GM23338 (cell line): ENCODE data around the gene SSH2. TPM values are rescaled to one million over a fixed set of nuclear protein-coding genes. Genes with fewer than 3 reads are reported as not detected.

Source experiments
- ATAC-seq: fragments of 200-7000 bp; cut with Tn5 transposase; 3 replicates; pipeline ENCODE4 v1.9.1; 2020
- DNase-seq: peaks from one replicate; pipeline ENCODE4 v3.0.0-alpha.2; 2015; ENCODE audit warnings: low spot score
- H2AFZ ChIP-seq: fragments of 200-600 bp; sonication (generic); 2 replicates; pipeline ENCODE4 v1.8.0; 2016; ENCODE audit warnings: antibody characterized with exemption, mild to moderate bottlenecking, moderate library complexity
- H3F3A ChIP-seq: fragments of 200-600 bp; sonication (generic); replicated peaks from 2 replicates; pipeline ENCODE4 v1.8.0; 2017; ENCODE audit warnings: antibody characterized with exemption, mixed run types, low read depth
- H3K27ac ChIP-seq: fragments of 200-600 bp; sonication (generic); 2 replicates; pipeline ENCODE4 v1.6.1; 2016; ENCODE audit warnings: low read depth
- H3K27me3 ChIP-seq: fragments of 200-600 bp; sonication (generic); 2 replicates; pipeline ENCODE4 v1.8.0; 2016; ENCODE audit warnings: mild to moderate bottlenecking, mixed run types, moderate library complexity; ENCODE audit not compliant: insufficient read depth
- H3K36me3 ChIP-seq: fragments of 200-600 bp; sonication (generic); 2 replicates; pipeline ENCODE4 v1.8.0; 2016; ENCODE audit warnings: mild to moderate bottlenecking; ENCODE audit not compliant: insufficient read depth
- H3K4me1 ChIP-seq: fragments of 200-600 bp; sonication (generic); 2 replicates; pipeline ENCODE4 v1.8.0; 2016; ENCODE audit warnings: mild to moderate bottlenecking, moderate library complexity; ENCODE audit not compliant: insufficient read depth
- H3K4me2 ChIP-seq: fragments of 200-600 bp; sonication (generic); 2 replicates; pipeline ENCODE4 v1.7.1; 2017; ENCODE audit warnings: mixed run types
- H3K4me3 ChIP-seq: fragments of 200-600 bp; sonication (generic); 2 replicates; pipeline ENCODE4 v1.6.1; 2016; ENCODE audit warnings: mixed run types
- H3K79me2 ChIP-seq: fragments of 200-600 bp; sonication (generic); replicated peaks from 2 replicates; pipeline ENCODE4 v1.8.0; 2017; ENCODE audit warnings: mild to moderate bottlenecking; ENCODE audit not compliant: insufficient read depth
- H3K9me2 ChIP-seq: fragments of 200-600 bp; sonication (generic); 2 replicates; pipeline ENCODE4 v1.8.0; 2017; ENCODE audit not compliant: insufficient read depth
- H4K20me1 ChIP-seq: fragments of 200-600 bp; sonication (generic); replicated peaks from 2 replicates; pipeline ENCODE4 v1.8.0; 2017; ENCODE audit warnings: mild to moderate bottlenecking; ENCODE audit not compliant: insufficient read depth
- H3K27ac Mint-ChIP-seq: 2 replicates; pipeline ENCODE4 v1.8.0; 2020; ENCODE audit warnings: inconsistent platforms, mild to moderate bottlenecking, moderate library complexity, mixed read lengths
- H3K27me3 Mint-ChIP-seq: 3 replicates; pipeline ENCODE4 v1.8.0; 2022; ENCODE audit warnings: low read depth, mild to moderate bottlenecking, moderate library complexity, mixed read lengths, inconsistent platforms; ENCODE audit not compliant: insufficient read depth, poor library complexity
- H3K36me3 Mint-ChIP-seq: 3 replicates; pipeline ENCODE4 v1.8.0; 2021; ENCODE audit warnings: low read depth, mild to moderate bottlenecking, inconsistent platforms, moderate library complexity, mixed read lengths
- H3K4me1 Mint-ChIP-seq: 3 replicates; pipeline ENCODE4 v1.8.0; 2020; ENCODE audit warnings: mild to moderate bottlenecking, inconsistent platforms, mixed read lengths
- H3K4me3 Mint-ChIP-seq: 3 replicates; pipeline ENCODE4 v1.8.0; 2021; ENCODE audit warnings: moderate library complexity, mild to moderate bottlenecking, inconsistent platforms, mixed read lengths
- H3K9me3 Mint-ChIP-seq: 3 replicates; pipeline ENCODE4 v1.8.0; 2020; ENCODE audit warnings: moderate library complexity, mild to moderate bottlenecking, inconsistent platforms, mixed read lengths
- CREB1 ChIP-seq: fragments of 250-450 bp; sonication (Bioruptor Pico); IDR thresholded peaks from 2 replicates; pipeline ENCODE4 v1.5.0; 2020; ENCODE audit warnings: low read depth, mild to moderate bottlenecking, moderate library complexity
- EZH2 ChIP-seq: fragments of 200-600 bp; sonication (generic); IDR thresholded peaks from one replicate; pipeline ENCODE4 v1.8.0; 2017; ENCODE audit warnings: antibody characterized with exemption, mild to moderate bottlenecking, low read depth; ENCODE audit not compliant: unreplicated experiment
- EZH2phosphoT487 ChIP-seq: fragments of 200-600 bp; sonication (generic); IDR thresholded peaks from one replicate; pipeline ENCODE4 v1.8.1; 2018; ENCODE audit warnings: antibody characterized with exemption; ENCODE audit not compliant: unreplicated experiment
- JUNB ChIP-seq: IDR thresholded peaks from one replicate; pipeline ENCODE4 v1.6.1; 2016; ENCODE audit warnings: antibody characterized with exemption; ENCODE audit not compliant: unreplicated experiment
- NANOG ChIP-seq: IDR thresholded peaks from 2 replicates; pipeline ENCODE4 v1.6.1; 2016; ENCODE audit warnings: antibody characterized with exemption, borderline replicate concordance
- POLR2AphosphoS5 ChIP-seq: IDR thresholded peaks from 2 replicates; pipeline ENCODE4 v1.6.1; 2016; ENCODE audit warnings: antibody characterized with exemption, low read depth
- STAT1 ChIP-seq: IDR thresholded peaks from one replicate; pipeline ENCODE4 v1.6.1; 2016; ENCODE audit warnings: antibody characterized with exemption; ENCODE audit not compliant: unreplicated experiment
- ZNF114 ChIP-seq: fragments of 250-450 bp; sonication (Bioruptor Pico); IDR thresholded peaks from 2 replicates; pipeline ENCODE4 v1.5.0; 2020; ENCODE audit warnings: mild to moderate bottlenecking, moderate library complexity
- ZNF331 ChIP-seq: fragments of 250-450 bp; sonication (Bioruptor Pico); IDR thresholded peaks from 2 replicates; pipeline ENCODE4 v1.5.0; 2020; ENCODE audit warnings: low read depth, mild to moderate bottlenecking, moderate library complexity
- polyA plus RNA-seq: library from polyadenylated mRNA; unstranded; fragments of >200 nt; fragmentation: Nextera tagmentation; extraction: Ambion mirVana; gene quantifications from 2 replicates; pipeline ENCODE4 v1.2.1, GENCODE V29; 2016
- total RNA-seq: library from RNA; depleted of rRNA; stranded (reverse); fragments of >200 nt; shearing (Covaris generic); gene quantifications from 2 replicates; pipeline ENCODE4 v1.2.3, GENCODE V29; 2014
- TF ChIP-seq, protein P1 (sequence below), 2 experiments: fragments of 200-600 bp in 1 of 2; sonication (generic) in 1 of 2; conservative IDR thresholded peaks; 2 replicates each; pipeline versions ENCODE4 v1.5.1 to v1.6.1; 2016 to 2017; ENCODE audit warnings: antibody characterized with exemption in 2 of 2, low read depth in 2 of 2, mild to moderate bottlenecking in 2 of 2, moderate library complexity in 1 of 2
- TF ChIP-seq, protein P2 (sequence below): IDR thresholded peaks from one replicate; pipeline ENCODE4 v1.6.1; 2018; ENCODE audit warnings: antibody characterized with exemption; ENCODE audit not compliant: unreplicated experiment
- TF ChIP-seq, protein P3 (sequence below): IDR thresholded peaks from 2 replicates; pipeline ENCODE4 v1.6.1; 2016; ENCODE audit warnings: antibody characterized with exemption
- TF ChIP-seq, protein P4 (sequence below): fragments of 250-450 bp; sonication (Bioruptor Pico); IDR thresholded peaks from 2 replicates; pipeline ENCODE4 v1.5.0; 2020; ENCODE audit warnings: mild to moderate bottlenecking, moderate library complexity

The SSH2 gene
- total and polyA plus RNA-seq, 2 experiments from 2014 or later, result 9.9 to 12.1 TPM

DNA sequence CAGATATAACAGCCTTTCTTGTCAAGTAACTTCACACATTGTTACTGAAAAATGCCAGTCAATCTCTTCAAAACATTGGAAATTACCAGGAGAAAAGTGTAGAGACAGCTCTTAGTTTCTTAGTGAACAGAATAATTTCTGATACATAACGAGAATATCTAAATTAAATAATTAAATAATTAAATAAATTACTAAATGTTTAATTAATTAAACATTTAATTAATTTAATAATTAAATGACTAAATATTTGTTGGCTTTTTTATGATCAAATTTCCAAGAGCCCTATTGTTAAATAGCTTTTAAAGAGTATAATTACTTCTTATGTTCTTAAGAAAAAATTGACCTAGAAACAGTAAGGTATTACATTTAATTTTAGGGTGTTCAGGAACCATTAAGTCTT is 129.6 kb downstream of the SSH2 start:
- H3K4me3 Mint-ChIP-seq, result no peak overlapping the region
- TF ChIP-seq STAT1 (no peak), CREB1 (CRISPR knock-in tag) (no peak), EZH2phosphoT487 (no peak), JUNB (no peak), NANOG (no peak), ZNF114 (CRISPR knock-in tag) (no peak), ZNF331 (CRISPR knock-in tag) (no peak), EZH2 (no peak), POLR2AphosphoS5 (no peak)
- TF ChIP-seq, protein P1, sequence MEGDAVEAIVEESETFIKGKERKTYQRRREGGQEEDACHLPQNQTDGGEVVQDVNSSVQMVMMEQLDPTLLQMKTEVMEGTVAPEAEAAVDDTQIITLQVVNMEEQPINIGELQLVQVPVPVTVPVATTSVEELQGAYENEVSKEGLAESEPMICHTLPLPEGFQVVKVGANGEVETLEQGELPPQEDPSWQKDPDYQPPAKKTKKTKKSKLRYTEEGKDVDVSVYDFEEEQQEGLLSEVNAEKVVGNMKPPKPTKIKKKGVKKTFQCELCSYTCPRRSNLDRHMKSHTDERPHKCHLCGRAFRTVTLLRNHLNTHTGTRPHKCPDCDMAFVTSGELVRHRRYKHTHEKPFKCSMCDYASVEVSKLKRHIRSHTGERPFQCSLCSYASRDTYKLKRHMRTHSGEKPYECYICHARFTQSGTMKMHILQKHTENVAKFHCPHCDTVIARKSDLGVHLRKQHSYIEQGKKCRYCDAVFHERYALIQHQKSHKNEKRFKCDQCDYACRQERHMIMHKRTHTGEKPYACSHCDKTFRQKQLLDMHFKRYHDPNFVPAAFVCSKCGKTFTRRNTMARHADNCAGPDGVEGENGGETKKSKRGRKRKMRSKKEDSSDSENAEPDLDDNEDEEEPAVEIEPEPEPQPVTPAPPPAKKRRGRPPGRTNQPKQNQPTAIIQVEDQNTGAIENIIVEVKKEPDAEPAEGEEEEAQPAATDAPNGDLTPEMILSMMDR (conservative IDR thresholded peaks at IDR 0.05; ENCODE audit: low read depth in 2 of 2), result no peak
- TF ChIP-seq, protein P2, sequence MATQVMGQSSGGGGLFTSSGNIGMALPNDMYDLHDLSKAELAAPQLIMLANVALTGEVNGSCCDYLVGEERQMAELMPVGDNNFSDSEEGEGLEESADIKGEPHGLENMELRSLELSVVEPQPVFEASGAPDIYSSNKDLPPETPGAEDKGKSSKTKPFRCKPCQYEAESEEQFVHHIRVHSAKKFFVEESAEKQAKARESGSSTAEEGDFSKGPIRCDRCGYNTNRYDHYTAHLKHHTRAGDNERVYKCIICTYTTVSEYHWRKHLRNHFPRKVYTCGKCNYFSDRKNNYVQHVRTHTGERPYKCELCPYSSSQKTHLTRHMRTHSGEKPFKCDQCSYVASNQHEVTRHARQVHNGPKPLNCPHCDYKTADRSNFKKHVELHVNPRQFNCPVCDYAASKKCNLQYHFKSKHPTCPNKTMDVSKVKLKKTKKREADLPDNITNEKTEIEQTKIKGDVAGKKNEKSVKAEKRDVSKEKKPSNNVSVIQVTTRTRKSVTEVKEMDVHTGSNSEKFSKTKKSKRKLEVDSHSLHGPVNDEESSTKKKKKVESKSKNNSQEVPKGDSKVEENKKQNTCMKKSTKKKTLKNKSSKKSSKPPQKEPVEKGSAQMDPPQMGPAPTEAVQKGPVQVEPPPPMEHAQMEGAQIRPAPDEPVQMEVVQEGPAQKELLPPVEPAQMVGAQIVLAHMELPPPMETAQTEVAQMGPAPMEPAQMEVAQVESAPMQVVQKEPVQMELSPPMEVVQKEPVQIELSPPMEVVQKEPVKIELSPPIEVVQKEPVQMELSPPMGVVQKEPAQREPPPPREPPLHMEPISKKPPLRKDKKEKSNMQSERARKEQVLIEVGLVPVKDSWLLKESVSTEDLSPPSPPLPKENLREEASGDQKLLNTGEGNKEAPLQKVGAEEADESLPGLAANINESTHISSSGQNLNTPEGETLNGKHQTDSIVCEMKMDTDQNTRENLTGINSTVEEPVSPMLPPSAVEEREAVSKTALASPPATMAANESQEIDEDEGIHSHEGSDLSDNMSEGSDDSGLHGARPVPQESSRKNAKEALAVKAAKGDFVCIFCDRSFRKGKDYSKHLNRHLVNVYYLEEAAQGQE, result no peak
- TF ChIP-seq, protein P3, sequence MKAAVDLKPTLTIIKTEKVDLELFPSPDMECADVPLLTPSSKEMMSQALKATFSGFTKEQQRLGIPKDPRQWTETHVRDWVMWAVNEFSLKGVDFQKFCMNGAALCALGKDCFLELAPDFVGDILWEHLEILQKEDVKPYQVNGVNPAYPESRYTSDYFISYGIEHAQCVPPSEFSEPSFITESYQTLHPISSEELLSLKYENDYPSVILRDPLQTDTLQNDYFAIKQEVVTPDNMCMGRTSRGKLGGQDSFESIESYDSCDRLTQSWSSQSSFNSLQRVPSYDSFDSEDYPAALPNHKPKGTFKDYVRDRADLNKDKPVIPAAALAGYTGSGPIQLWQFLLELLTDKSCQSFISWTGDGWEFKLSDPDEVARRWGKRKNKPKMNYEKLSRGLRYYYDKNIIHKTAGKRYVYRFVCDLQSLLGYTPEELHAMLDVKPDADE, result no peak
- TF ChIP-seq, protein P4, sequence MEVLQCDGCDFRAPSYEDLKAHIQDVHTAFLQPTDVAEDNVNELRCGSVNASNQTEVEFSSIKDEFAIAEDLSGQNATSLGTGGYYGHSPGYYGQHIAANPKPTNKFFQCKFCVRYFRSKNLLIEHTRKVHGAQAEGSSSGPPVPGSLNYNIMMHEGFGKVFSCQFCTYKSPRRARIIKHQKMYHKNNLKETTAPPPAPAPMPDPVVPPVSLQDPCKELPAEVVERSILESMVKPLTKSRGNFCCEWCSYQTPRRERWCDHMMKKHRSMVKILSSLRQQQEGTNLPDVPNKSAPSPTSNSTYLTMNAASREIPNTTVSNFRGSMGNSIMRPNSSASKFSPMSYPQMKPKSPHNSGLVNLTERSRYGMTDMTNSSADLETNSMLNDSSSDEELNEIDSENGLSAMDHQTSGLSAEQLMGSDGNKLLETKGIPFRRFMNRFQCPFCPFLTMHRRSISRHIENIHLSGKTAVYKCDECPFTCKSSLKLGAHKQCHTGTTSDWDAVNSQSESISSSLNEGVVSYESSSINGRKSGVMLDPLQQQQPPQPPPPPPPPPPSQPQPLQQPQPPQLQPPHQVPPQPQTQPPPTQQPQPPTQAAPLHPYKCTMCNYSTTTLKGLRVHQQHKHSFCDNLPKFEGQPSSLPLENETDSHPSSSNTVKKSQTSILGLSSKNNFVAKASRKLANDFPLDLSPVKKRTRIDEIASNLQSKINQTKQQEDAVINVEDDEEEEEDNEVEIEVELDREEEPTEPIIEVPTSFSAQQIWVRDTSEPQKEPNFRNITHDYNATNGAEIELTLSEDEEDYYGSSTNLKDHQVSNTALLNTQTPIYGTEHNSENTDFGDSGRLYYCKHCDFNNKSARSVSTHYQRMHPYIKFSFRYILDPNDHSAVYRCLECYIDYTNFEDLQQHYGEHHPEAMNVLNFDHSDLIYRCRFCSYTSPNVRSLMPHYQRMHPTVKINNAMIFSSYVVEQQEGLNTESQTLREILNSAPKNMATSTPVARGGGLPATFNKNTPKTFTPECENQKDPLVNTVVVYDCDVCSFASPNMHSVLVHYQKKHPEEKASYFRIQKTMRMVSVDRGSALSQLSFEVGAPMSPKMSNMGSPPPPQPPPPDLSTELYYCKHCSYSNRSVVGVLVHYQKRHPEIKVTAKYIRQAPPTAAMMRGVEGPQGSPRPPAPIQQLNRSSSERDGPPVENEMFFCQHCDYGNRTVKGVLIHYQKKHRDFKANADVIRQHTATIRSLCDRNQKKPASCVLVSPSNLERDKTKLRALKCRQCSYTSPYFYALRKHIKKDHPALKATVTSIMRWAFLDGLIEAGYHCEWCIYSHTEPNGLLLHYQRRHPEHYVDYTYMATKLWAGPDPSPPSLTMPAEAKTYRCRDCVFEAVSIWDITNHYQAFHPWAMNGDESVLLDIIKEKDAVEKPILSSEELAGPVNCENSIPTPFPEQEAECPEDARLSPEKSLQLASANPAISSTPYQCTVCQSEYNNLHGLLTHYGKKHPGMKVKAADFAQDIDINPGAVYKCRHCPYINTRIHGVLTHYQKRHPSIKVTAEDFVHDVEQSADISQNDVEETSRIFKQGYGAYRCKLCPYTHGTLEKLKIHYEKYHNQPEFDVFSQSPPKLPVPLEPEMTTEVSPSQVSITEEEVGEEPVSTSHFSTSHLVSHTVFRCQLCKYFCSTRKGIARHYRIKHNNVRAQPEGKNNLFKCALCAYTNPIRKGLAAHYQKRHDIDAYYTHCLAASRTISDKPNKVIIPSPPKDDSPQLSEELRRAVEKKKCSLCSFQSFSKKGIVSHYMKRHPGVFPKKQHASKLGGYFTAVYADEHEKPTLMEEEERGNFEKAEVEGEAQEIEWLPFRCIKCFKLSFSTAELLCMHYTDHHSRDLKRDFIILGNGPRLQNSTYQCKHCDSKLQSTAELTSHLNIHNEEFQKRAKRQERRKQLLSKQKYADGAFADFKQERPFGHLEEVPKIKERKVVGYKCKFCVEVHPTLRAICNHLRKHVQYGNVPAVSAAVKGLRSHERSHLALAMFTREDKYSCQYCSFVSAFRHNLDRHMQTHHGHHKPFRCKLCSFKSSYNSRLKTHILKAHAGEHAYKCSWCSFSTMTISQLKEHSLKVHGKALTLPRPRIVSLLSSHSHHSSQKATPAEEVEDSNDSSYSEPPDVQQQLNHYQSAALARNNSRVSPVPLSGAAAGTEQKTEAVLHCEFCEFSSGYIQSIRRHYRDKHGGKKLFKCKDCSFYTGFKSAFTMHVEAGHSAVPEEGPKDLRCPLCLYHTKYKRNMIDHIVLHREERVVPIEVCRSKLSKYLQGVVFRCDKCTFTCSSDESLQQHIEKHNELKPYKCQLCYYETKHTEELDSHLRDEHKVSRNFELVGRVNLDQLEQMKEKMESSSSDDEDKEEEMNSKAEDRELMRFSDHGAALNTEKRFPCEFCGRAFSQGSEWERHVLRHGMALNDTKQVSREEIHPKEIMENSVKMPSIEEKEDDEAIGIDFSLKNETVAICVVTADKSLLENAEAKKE (CRISPR knock-in tag), result no peak
- H2AFZ ChIP-seq, result no peak overlapping the region
- no peaks in the 10 kb centered on the region for H3K27me3 Mint-ChIP-seq
- H4K20me1 ChIP-seq, result no peaks in the 10 kb centered on the region
- H3K4me1 Mint-ChIP-seq, result no peaks in the 10 kb centered on the region
- no peak overlapping the region for H3K4me2 ChIP-seq
- no peak for DNase-seq
- H3K27ac Mint-ChIP-seq, result no peak overlapping the region
- no peaks in the 10 kb centered on the region for H3K36me3 Mint-ChIP-seq
- H3K4me1 ChIP-seq, result no peaks in the 10 kb centered on the region
- H3K36me3 ChIP-seq, result no peaks in the 10 kb centered on the region
- no peaks in the 10 kb centered on the region for H3K79me2 ChIP-seq
- ATAC-seq, result no peak
- H3K4me3 ChIP-seq, result no peak overlapping the region
- no peaks in the 10 kb centered on the region for H3K27me3 ChIP-seq
- no peaks in the 10 kb centered on the region for H3F3A ChIP-seq
- no peaks in the 10 kb centered on the region for H3K9me3 Mint-ChIP-seq
- no peak overlapping the region for H3K27ac ChIP-seq
- H3K9me2 ChIP-seq, result no peaks in the 10 kb centered on the region
